Prostate gland (tissue), 2 donors: ENCODE results near the gene EIF4A3.

ENCODE experiments used
- POLR2A ChIP-seq: fragments of 450-650 bp; IDR thresholded peaks from one replicate; pipeline ENCODE4 v1.6.1; 2016; ENCODE audit warnings: antibody characterized with exemption, mild to moderate bottlenecking
- POLR2AphosphoS5 ChIP-seq: sonication (generic); formaldehyde crosslinking; IDR thresholded peaks from one replicate; pipeline ENCODE4 v1.6.1; 2017; ENCODE audit warnings: antibody characterized with exemption
- TF ChIP-seq, protein P1 (sequence below), 4 experiments: fragments of 200-600 bp in 2 of 4; fragments of 450-650 bp in 2 of 4; sonication (generic) in 2 of 4; IDR thresholded peaks; 1 replicate in 3 of 4; 2 replicates in 1 of 4; pipeline ENCODE4 v1.5.1; 2016 to 2019; ENCODE audit warnings: antibody characterized with exemption in 4 of 4, mild to moderate bottlenecking in 2 of 4, moderate library complexity in 2 of 4

DNA sequence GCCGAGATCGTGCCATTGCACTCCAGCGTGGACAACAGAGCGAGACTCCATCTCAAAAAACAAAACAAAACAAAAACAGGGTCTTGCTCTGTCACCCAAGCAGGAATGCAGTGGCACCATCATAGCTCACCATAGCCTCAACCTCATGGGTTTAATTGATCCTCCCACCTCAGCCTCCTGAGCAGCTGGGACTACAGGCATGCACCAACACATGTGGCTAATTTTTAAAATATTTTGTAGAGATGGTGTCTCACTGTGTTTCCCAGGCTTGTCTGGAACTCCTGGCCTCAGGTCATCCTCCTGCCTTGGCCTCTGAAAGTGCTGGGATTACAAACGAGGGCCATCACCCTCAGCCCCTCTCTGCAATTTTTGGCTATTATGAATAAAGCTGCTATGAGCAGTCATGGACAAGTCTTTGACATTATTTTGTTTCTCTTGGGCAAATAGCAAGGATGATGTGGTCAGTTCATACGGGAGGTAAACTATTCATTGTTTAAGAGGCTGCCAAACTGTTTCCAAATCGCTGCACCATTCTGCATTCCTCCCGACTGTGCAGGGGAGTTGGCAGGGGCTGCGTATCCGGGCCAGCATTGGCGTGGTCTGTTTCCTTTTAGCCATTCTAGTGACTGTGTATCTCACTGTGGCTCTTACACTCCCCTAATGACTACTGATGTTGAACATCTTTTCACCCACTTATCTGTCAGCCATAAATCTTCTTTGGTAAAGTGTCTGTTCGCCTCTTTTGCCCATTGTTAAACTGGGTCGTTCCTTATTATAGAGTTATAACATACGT lies 21.1 kb downstream of the EIF4A3 start:
- TF ChIP-seq, protein P1, sequence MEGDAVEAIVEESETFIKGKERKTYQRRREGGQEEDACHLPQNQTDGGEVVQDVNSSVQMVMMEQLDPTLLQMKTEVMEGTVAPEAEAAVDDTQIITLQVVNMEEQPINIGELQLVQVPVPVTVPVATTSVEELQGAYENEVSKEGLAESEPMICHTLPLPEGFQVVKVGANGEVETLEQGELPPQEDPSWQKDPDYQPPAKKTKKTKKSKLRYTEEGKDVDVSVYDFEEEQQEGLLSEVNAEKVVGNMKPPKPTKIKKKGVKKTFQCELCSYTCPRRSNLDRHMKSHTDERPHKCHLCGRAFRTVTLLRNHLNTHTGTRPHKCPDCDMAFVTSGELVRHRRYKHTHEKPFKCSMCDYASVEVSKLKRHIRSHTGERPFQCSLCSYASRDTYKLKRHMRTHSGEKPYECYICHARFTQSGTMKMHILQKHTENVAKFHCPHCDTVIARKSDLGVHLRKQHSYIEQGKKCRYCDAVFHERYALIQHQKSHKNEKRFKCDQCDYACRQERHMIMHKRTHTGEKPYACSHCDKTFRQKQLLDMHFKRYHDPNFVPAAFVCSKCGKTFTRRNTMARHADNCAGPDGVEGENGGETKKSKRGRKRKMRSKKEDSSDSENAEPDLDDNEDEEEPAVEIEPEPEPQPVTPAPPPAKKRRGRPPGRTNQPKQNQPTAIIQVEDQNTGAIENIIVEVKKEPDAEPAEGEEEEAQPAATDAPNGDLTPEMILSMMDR (IDR thresholded peaks at IDR 0.05), result no peak
- TF ChIP-seq POLR2A (no peak), POLR2AphosphoS5 (peak; percentile 42)
